Tibial nerve (tissue), 4 donors: ENCODE results near the gene NOM1.

Experiments used
- CTCF ChIP-seq, 5 experiments: fragments of 200-600 bp in 3 of 5; fragments of 450-650 bp in 2 of 5; sonication (generic) in 3 of 5; IDR thresholded peaks; one replicate each; pipeline ENCODE4 v1.5.1; 2016 to 2019; ENCODE audit warnings: antibody characterized with exemption in 5 of 5, mild to moderate bottlenecking in 3 of 5, moderate library complexity in 2 of 5
- EP300 ChIP-seq, 2 donors: sonication (generic); formaldehyde crosslinking; IDR thresholded peaks; one replicate each; pipeline ENCODE4 v1.6.1; 2017; ENCODE audit warnings: antibody characterized with exemption in 2 of 2, mild to moderate bottlenecking in 1 of 2
- POLR2A ChIP-seq, 2 donors: fragments of 450-650 bp; IDR thresholded peaks; one replicate each; pipeline ENCODE4 v1.6.1; 2017; ENCODE audit warnings: antibody characterized with exemption in 2 of 2, mild to moderate bottlenecking in 2 of 2, moderate library complexity in 2 of 2

GRCh38 chr7:157009778-157010587 is 60.5 kb downstream of the NOM1 start:
- TF ChIP-seq CTCF (IDR thresholded peaks at IDR 0.05) (no peak), POLR2A (IDR thresholded peaks at IDR 0.05) (no peak), EP300 (IDR thresholded peaks at IDR 0.05) (no peak)
